Right lobe of liver (tissue), 6 donors: ENCODE results near the gene ANO9. TPM values are rescaled to one million over a fixed set of nuclear protein-coding genes. Genes with fewer than 3 reads are reported as not detected.

Source experiments
- ATAC-seq, 4 donors: fragments of 200-7000 bp; cut with Tn5 transposase; one replicate each; pipeline ENCODE4 v1.9.1; 2020; ENCODE audit warnings: mild to moderate bottlenecking in 4 of 4, moderate library complexity in 4 of 4
- DNase-seq, 3 donors: peaks; one replicate each; pipeline ENCODE4 v3.0.0-alpha.2; 2020
- H3K27ac ChIP-seq, 3 donors: fragments of 200-600 bp; one replicate each; pipeline ENCODE4 v1.8.0; 2022
- H3K27me3 ChIP-seq, 2 donors: fragments of 200-600 bp; one replicate each; pipeline ENCODE4 v1.8.0; 2022
- H3K36me3 ChIP-seq, 4 donors: fragments of 200-600 bp; sonication (generic) in 1 of 4; one replicate each; pipeline versions ENCODE4 v1.5.1 to v1.8.0; 2017 to 2022; ENCODE audit warnings: control low read depth in 1 of 4
- H3K4me1 ChIP-seq, 4 donors: fragments of 200-600 bp; sonication (generic) in 1 of 4; one replicate each; pipeline versions ENCODE4 v1.5.1 to v1.8.0; 2017 to 2022; ENCODE audit warnings: control low read depth in 1 of 4
- H3K4me3 ChIP-seq, 3 donors: fragments of 200-600 bp; one replicate each; pipeline ENCODE4 v1.8.0; 2022
- H3K9me3 ChIP-seq, 4 donors: fragments of 200-600 bp; sonication (generic) in 1 of 4; one replicate each; pipeline versions ENCODE4 v1.5.1 to v1.8.0; 2017 to 2022; ENCODE audit warnings: control low read depth in 1 of 4
- POLR2A ChIP-seq: fragments of 450-650 bp; IDR thresholded peaks from one replicate; pipeline ENCODE4 v1.6.1; 2017; ENCODE audit warnings: antibody characterized with exemption, mild to moderate bottlenecking
- WGBS: methylation state at CpG from one replicate; pipeline ENCODE4 v1.1.6; 2018; ENCODE audit warnings: low coverage, low lambda C conversion rate; ENCODE audit not compliant: insufficient coverage; ENCODE audit errors: missing lambda C conversion rate; 5-methylcytosine and 5-hydroxymethylcytosine counted together
- intact Hi-C, 2 donors: fragments of 100-400 bp; cut with DNase I; formaldehyde crosslinking; loops; one replicate each; pipeline versions ENCODE4 v1.11.2 to v1.14.1; 2022
- total RNA-seq, 6 experiments: library from RNA; depleted of rRNA in 2 of 6; stranded (reverse); fragments of >200 nt in 2 of 6; fragmentation: NEBNext Ultra II Directional in 3 of 6; extraction: Animal tissue kit (Norgen Biotek cat#: 25700) in 3 of 6; gene quantifications; one replicate each; pipeline versions ENCODE4 v1.1.0 to v1.2.4, GENCODE V29; 2016 to 2023
- TF ChIP-seq, protein P1 (sequence below), 4 donors: fragments of 200-600 bp in 3 of 4; fragments of 450-650 bp in 1 of 4; IDR thresholded peaks; one replicate each; pipeline versions ENCODE4 v1.5.1 to v1.8.0; 2016 to 2022; ENCODE audit warnings: antibody characterized with exemption in 4 of 4, mild to moderate bottlenecking in 2 of 4
- donor health status: DM: no; HTN: yes; CAD: no.
- donor health status: DM: no; HTN: no; CAD: no.
- donor health status: DM: no; HTN: no; CAD: no.
- donor health status: DM: no; HTN: yes; CAD: no.
- donor health status: DM: no; HTN: yes; CAD: no.

ANO9 gene
- total RNA-seq, 6 experiments from 2014 or later: 0.09 to 1.0 (median 0.28) TPM; not detected in 1

DNA sequence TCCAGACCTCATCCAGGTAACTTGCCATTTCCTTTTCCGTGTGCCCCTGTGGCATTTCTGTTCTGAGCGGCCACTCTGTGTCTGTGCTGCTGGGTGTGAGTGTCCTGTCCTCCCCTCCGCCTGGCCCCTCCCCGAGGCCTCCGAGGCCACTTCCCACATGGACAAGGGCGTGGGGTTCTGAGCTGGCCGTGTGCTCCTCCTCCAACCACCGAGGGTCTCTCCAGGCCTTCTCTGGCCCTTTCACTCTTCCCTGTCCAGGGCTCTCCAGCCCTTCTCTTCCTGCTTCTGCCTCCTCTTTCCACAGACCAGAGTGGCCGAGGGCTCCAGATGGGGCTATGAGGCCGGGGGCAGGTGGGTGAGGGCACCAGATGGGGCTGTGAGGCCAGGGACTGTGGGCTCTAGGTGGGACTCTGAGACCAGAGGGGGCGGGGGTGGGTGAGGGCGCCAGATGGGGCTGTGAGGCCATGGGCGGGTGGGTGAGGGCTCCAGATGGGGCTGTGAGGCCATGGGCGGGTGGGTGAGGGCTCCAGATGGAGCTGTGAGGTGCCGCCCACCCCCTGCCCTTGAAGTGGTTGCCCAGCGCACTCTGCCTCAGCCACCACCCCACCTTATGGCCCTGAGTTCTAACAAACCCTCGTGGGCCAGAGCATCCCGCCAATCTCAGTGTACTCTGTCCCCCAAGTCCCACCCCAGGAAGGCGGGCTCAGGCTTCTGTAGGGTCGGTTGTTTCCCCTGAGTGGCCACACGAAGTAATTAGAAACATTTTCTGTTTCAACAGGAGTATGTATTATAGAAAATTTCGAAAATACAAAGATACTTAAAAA is 32.4 kb upstream of the ANO9 start:
- TF ChIP-seq, protein P1, sequence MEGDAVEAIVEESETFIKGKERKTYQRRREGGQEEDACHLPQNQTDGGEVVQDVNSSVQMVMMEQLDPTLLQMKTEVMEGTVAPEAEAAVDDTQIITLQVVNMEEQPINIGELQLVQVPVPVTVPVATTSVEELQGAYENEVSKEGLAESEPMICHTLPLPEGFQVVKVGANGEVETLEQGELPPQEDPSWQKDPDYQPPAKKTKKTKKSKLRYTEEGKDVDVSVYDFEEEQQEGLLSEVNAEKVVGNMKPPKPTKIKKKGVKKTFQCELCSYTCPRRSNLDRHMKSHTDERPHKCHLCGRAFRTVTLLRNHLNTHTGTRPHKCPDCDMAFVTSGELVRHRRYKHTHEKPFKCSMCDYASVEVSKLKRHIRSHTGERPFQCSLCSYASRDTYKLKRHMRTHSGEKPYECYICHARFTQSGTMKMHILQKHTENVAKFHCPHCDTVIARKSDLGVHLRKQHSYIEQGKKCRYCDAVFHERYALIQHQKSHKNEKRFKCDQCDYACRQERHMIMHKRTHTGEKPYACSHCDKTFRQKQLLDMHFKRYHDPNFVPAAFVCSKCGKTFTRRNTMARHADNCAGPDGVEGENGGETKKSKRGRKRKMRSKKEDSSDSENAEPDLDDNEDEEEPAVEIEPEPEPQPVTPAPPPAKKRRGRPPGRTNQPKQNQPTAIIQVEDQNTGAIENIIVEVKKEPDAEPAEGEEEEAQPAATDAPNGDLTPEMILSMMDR (IDR thresholded peaks at IDR 0.05): no peak
- TF ChIP-seq POLR2A: no peak
- WGBS: 79% methylated on average over 16 of the region's 22 CpGs
- Histone ChIP-seq H3K9me3 (no peaks in the 10 kb centered on the region), H3K36me3 (no peaks in the 10 kb centered on the region), H3K27ac (no peak overlapping the region), H3K27me3 (no peaks in the 10 kb centered on the region), H3K4me3 (no peak overlapping the region), H3K4me1 (peaks cover 0 to 11% (median 8%) of the 10 kb centered on the region in 4 donors)
- ATAC-seq (no peak), DNase-seq (no peak)
- intact Hi-C loops: no loop called here

DNA sequence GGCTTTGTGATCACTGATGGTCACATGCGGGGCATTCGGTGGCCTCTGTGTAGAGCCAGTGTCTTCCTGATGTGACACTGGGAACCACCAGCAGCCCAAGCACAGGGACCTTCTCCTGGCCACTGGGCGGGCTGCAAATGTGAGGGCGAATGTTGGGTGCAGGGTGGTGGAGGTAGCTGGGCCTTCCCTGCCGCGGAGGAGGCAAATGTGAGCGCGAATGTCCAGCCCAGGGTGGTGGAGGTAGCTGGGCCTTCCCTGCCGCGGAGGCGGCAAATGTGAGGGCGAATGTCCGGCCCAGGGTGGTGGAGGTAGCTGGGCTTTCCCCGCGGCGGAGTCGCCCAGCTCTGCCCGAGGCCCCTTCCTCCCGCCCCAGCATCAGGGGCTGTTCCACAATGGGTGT is 31.6 kb upstream of the ANO9 start:
- WGBS: 100% methylated on average over 7 of the region's 19 CpGs
- TF ChIP-seq, protein P1 (IDR thresholded peaks at IDR 0.05): no peak
- no peak for TF ChIP-seq POLR2A

DNA sequence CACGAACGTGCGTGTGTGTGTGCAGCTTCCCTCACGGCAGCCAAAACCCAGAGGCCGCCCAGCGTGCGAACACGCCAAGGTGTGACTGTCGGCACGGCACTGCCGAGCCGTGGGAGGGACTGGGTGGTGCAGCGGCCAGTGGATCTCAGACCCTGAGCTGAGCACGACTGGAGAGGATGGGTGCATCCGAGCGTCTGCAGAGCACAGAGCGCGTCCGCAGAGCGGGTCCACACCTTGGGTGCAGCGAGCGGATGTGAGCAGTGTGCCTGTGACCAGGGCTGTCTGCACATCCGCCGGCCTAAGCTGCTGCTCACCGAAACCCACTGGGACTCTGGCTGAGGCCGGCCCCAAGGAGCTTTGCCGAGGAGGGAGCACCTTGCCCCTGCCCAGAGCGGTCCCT is 31.0 kb upstream of the ANO9 start:
- 96% methylated on average over 8 of the region's 28 CpGs for WGBS
- ATAC-seq (no peak), DNase-seq (no peak)
- H3K27me3 ChIP-seq: no peaks in the 10 kb centered on the region
- intact Hi-C loops: no loop called here
- H3K4me3 ChIP-seq: no peak overlapping the region
- H3K36me3 ChIP-seq: no peaks in the 10 kb centered on the region
- peaks cover 0 to 11% (median 8%) of the 10 kb centered on the region in 4 donors for H3K4me1 ChIP-seq
- no peak overlapping the region for H3K27ac ChIP-seq
- no peaks in the 10 kb centered on the region for H3K9me3 ChIP-seq
- TF ChIP-seq POLR2A: no peak
- TF ChIP-seq, protein P1 (IDR thresholded peaks at IDR 0.05): no peak

More for the DNA sequence above, 31.6 kb upstream of the ANO9 start:
- ATAC-seq (no peak), DNase-seq (no peak)
- H3K4me1 ChIP-seq: peaks cover 0 to 11% (median 8%) of the 10 kb centered on the region in 4 donors
- H3K27ac ChIP-seq: no peak overlapping the region
- no peaks in the 10 kb centered on the region for H3K27me3 ChIP-seq
- intact Hi-C loops: no loop called here
- no peaks in the 10 kb centered on the region for H3K9me3 ChIP-seq
- no peak overlapping the region for H3K4me3 ChIP-seq
- H3K36me3 ChIP-seq: no peaks in the 10 kb centered on the region

DNA sequence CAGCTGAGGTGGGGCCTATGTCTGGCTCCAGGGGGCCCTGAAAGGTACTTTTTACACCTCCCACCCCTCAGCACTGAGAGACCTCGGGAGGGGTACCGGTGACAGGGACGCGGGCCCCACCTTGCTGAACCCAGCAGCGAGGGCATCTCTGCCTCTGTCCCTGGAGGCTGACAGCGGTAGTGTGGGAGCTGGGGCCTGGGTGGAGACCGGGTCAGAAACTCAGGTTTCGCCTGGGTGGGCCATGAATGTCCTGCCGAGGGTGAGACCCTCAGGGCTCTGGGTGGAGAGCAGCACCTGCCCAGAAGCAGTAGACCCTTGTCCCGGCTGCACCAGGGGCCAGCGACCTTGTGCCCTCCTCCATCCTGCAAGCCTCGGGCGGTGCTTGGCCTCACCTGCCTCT is 30.5 kb upstream of the ANO9 start:
- TF ChIP-seq, protein P1 (IDR thresholded peaks at IDR 0.05): no peak
- no peak for TF ChIP-seq POLR2A
- Histone ChIP-seq H3K27me3 (no peaks in the 10 kb centered on the region), H3K4me3 (no peak overlapping the region), H3K27ac (no peak overlapping the region), H3K9me3 (no peaks in the 10 kb centered on the region), H3K36me3 (no peaks in the 10 kb centered on the region), H3K4me1 (peaks cover 0 to 11% (median 8%) of the 10 kb centered on the region in 4 donors)
- 93% methylated on average over 5 of the region's 13 CpGs for WGBS
- DNase-seq (no peak), ATAC-seq (no peak)
- intact Hi-C loops: no loop called here
